CD4-positive, alpha-beta T cell (primary cell): ENCODE measurements around the gene UBXN2A. TPM values are rescaled to one million over a fixed set of nuclear protein-coding genes. Genes with fewer than 3 reads are reported as not detected.

ENCODE experiments used
- ATAC-seq: fragments of 200-7000 bp; cut with Tn5 transposase; one replicate; pipeline ENCODE4 v1.10.0; 2022; ENCODE audit warnings: mild to moderate bottlenecking; ENCODE audit not compliant: poor library complexity
- CTCF ChIA-PET: fragments of 350-600 bp; sonication (Branson Sonifier 250); formaldehyde crosslinking; loops from one replicate; lab custom pipeline; 2021; ENCODE audit warnings: antibody characterized with exemption, inconsistent platforms; lab: Charles Lee
- POLR2A ChIA-PET: fragments of 350-600 bp; sonication (Branson Sonifier 250); formaldehyde crosslinking; loops from one replicate; lab custom pipeline; 2021; ENCODE audit warnings: antibody characterized with exemption, inconsistent platforms; lab: Charles Lee
- DNase-seq, 14 experiments: peaks; one replicate each; pipeline ENCODE4 v3.0.0-alpha.2; 2013 to 2020; ENCODE audit warnings: mixed read lengths in 2 of 14
- H3K27ac ChIP-seq, 2 donors: one replicate each; pipeline versions ENCODE4 v1.5.1 to v1.7.0; 2013; ENCODE audit warnings: low read length in 2 of 2, low read depth in 1 of 2, mild to moderate bottlenecking in 1 of 2
- H3K27me3 ChIP-seq, 2 experiments: 1 replicate in 1 of 2; 2 replicates in 1 of 2; pipeline versions ENCODE4 v1.6.1 to v1.7.0; 2013; ENCODE audit warnings: low read length in 2 of 2, control low read depth in 1 of 2, mild to moderate bottlenecking in 1 of 2, moderate library complexity in 1 of 2; ENCODE audit not compliant: insufficient read depth in 2 of 2, control insufficient read depth in 1 of 2
- H3K36me3 ChIP-seq: one replicate; pipeline ENCODE4 v1.6.1; 2013; ENCODE audit warnings: low read length, control low read depth; ENCODE audit not compliant: insufficient read depth
- H3K4me1 ChIP-seq: one replicate; pipeline ENCODE4 v1.6.1; 2013; ENCODE audit warnings: low read length, control low read depth; ENCODE audit not compliant: insufficient read depth
- H3K4me3 ChIP-seq: one replicate; pipeline ENCODE4 v1.5.1; 2013; ENCODE audit warnings: mild to moderate bottlenecking, low read length, moderate library complexity
- H3K9me3 ChIP-seq, 2 experiments: 1 replicate in 1 of 2; 2 replicates in 1 of 2; pipeline versions ENCODE4 v1.6.1 to v1.7.0; 2013; ENCODE audit warnings: low read length in 2 of 2, mild to moderate bottlenecking in 2 of 2, control low read depth in 1 of 2, moderate library complexity in 1 of 2; ENCODE audit not compliant: control insufficient read depth in 1 of 2, insufficient read depth in 1 of 2
- H3K27ac Mint-ChIP-seq: one replicate; pipeline ENCODE4 v1.8.0; 2020; ENCODE audit warnings: mixed read lengths
- H3K27me3 Mint-ChIP-seq: one replicate; pipeline ENCODE4 v1.8.0; 2021; ENCODE audit warnings: mixed read lengths
- H3K36me3 Mint-ChIP-seq: one replicate; pipeline ENCODE4 v1.8.0; 2021; ENCODE audit warnings: low read depth, mixed read lengths
- H3K4me1 Mint-ChIP-seq: one replicate; pipeline ENCODE4 v1.8.0; 2021; ENCODE audit warnings: low read depth, mixed read lengths
- H3K4me3 Mint-ChIP-seq: one replicate; pipeline ENCODE4 v1.8.0; 2020; ENCODE audit warnings: mild to moderate bottlenecking, mixed read lengths
- H3K9me3 Mint-ChIP-seq: one replicate; pipeline ENCODE4 v1.8.0; 2020; ENCODE audit warnings: mixed read lengths
- intact Hi-C, 2 experiments: fragments of 100-400 bp; cut with DNase I in 1 of 2; cut with micrococcal nuclease in 1 of 2; formaldehyde crosslinking; loops; one replicate each; pipeline versions ENCODE4 v1.15.1 to v1.9.0; 2023 to 2025; cut with DNase I, micrococcal nuclease
- total RNA-seq, 174 experiments: library from RNA in 2 of 174; stranded (reverse) in 2 of 174; gene quantifications; one replicate each; pipeline ENCODE4 v1.2.3 and lab custom pipeline; 2021 to 2026
- TF ChIP-seq, protein P1 (sequence below): fragments of 200-600 bp; IDR thresholded peaks from one replicate; pipeline ENCODE4 v1.8.0; 2022; ENCODE audit warnings: antibody characterized with exemption, mild to moderate bottlenecking

Gene UBXN2A
- total RNA-seq, 2 experiments from 2014 or later: 12.9 to 16.7 TPM

DNA sequence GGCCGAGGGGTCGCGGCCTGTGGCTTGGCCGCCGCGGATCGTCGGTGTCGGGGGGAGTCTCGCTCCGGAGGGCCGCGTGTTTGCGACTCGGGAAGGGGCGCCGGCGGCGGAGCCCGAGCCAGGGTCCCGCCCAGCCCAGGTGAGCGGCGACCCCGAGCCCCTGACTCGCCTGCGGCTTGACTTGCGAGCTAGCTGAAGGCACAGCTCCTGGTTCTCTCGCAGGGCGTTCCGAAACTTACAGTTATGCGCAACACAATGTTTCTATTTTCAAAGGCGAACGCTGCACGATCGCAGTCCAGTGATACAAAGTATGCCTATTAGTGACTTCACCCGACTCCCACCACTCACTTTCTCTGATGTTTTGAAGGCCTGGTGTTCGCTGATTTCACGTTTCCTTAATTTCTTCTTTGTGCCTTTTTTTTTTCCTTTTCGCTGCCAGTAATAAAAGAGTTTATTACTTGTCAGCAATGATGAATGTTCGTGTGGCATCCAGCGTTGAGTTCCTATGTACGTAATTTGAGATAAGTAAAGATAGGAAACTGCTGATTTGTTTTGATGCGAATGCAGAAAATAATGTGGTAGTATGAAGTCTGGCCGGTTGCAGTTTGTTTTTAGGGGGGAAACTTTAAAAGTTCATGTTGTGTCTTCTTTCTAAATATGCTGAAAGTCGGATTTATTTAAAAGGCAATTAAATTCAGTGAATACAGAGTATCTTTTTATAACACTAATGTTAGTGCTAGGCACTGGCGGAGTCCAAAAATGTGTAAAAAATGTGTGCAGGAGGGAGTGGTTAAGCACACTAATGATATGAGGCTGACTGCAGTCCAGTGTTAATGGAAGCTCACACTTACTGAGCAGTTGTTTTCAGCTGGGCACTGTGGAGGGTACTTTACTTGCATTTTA lies 706 bp downstream of the UBXN2A start:
- DNase-seq: peak in 8 of 14 experiments; percentile 15 to 66 (median 36)
- intact Hi-C loops: loop anchor here (1.0 to 5.0 kb wide), 6 partner anchors 14 to 1731 kb away; partner anchors contain the start of genes ATAD2B (in 1 of the 2), DTNB (in 1 of the 2), FKBP1B (in 1 of the 2) and ITSN2 (in 1 of the 2)
- Histone ChIP-seq H3K27ac (peak overlapping the region in 1 of 2 donors; percentile 15), H3K27me3 (no peaks in the 10 kb centered on the region), H3K36me3 (no peaks in the 10 kb centered on the region), H3K4me1 (peaks cover 19% of the 10 kb centered on the region), H3K4me3 (peak overlapping the region; percentile 88), H3K9me3 (no peaks in the 10 kb centered on the region)
- no peaks in the 10 kb centered on the region for H3K27me3 Mint-ChIP-seq
- H3K36me3 Mint-ChIP-seq: peaks cover 12% of the 10 kb centered on the region
- ATAC-seq: peak; percentile 55
- peak overlapping the region; percentile 76 for H3K27ac Mint-ChIP-seq
- CTCF ChIA-PET: interaction anchor here (1.9 to 4.2 kb wide), 2 partner anchors 14 to 144 kb away, joined by 5 to 36 read pairs; partner anchors contain the start of genes ATAD2B and TP53I3
- peak overlapping the region; percentile 94 for H3K4me3 Mint-ChIP-seq
- TF ChIP-seq, protein P1, sequence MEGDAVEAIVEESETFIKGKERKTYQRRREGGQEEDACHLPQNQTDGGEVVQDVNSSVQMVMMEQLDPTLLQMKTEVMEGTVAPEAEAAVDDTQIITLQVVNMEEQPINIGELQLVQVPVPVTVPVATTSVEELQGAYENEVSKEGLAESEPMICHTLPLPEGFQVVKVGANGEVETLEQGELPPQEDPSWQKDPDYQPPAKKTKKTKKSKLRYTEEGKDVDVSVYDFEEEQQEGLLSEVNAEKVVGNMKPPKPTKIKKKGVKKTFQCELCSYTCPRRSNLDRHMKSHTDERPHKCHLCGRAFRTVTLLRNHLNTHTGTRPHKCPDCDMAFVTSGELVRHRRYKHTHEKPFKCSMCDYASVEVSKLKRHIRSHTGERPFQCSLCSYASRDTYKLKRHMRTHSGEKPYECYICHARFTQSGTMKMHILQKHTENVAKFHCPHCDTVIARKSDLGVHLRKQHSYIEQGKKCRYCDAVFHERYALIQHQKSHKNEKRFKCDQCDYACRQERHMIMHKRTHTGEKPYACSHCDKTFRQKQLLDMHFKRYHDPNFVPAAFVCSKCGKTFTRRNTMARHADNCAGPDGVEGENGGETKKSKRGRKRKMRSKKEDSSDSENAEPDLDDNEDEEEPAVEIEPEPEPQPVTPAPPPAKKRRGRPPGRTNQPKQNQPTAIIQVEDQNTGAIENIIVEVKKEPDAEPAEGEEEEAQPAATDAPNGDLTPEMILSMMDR: no peak
- POLR2A ChIA-PET: interaction anchor here (1.0 to 4.5 kb wide), 5 partner anchors 14 to 135 kb away, joined by 3 to 117 read pairs (median 5); partner anchors contain the start of genes ATAD2B, SF3B6 and WDCP
- H3K4me1 Mint-ChIP-seq: peaks cover 34% of the 10 kb centered on the region
- H3K9me3 Mint-ChIP-seq: no peaks in the 10 kb centered on the region

DNA sequence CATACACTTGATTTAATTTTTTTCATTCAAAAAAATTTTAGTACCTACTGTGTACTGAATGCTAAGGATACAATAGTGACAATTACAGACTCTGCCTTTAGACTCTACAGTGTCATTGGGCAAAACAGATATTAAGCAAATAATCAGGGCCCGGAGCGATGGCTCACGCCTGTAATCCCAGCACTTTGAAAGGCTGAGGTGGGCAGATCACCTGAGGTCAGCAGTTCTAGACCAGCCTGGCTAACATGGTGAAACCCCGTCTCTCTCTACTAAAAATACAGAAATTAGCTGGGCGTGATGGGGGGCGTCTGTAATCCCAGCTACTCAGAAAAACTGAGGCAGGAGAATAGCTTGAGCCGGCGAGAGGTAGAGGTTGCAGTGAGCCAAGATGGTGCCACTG lies 1.4 kb downstream of the UBXN2A start:
- CTCF ChIA-PET: interaction anchor here (0.7 to 4.2 kb wide), 2 partner anchors 14 to 16 kb away, joined by 3 to 36 read pairs; partner anchors contain the start of gene ATAD2B
- H3K27ac Mint-ChIP-seq: no peak overlapping the region
- H3K4me1 Mint-ChIP-seq: peaks cover 34% of the 10 kb centered on the region
- H3K9me3 Mint-ChIP-seq: no peaks in the 10 kb centered on the region
- H3K9me3 ChIP-seq: no peaks in the 10 kb centered on the region
- TF ChIP-seq, protein P1: no peak
- no peaks in the 10 kb centered on the region for H3K27me3 ChIP-seq
- H3K4me3 ChIP-seq: no peak overlapping the region
- intact Hi-C loops: loop anchor here (2.0 to 5.0 kb wide), 5 partner anchors 49 to 1731 kb away; partner anchors contain the start of genes DTNB (in 1 of the 2), FKBP1B (in 1 of the 2), ITSN2 (in 1 of the 2) and SF3B6 (in 1 of the 2)
- H3K27ac ChIP-seq: no peak overlapping the region
- peaks cover 19% of the 10 kb centered on the region for H3K4me1 ChIP-seq
- H3K4me3 Mint-ChIP-seq: peak overlapping the region; percentile 64
- no peak for DNase-seq
- H3K27me3 Mint-ChIP-seq: no peaks in the 10 kb centered on the region
- POLR2A ChIA-PET: interaction anchor here (4.5 kb wide), 1 partner anchor 14 kb away, joined by 117 read pairs; the partner anchor contains the start of gene ATAD2B
- peaks cover 12% of the 10 kb centered on the region for H3K36me3 Mint-ChIP-seq
- H3K36me3 ChIP-seq: no peaks in the 10 kb centered on the region
- ATAC-seq: no peak

DNA sequence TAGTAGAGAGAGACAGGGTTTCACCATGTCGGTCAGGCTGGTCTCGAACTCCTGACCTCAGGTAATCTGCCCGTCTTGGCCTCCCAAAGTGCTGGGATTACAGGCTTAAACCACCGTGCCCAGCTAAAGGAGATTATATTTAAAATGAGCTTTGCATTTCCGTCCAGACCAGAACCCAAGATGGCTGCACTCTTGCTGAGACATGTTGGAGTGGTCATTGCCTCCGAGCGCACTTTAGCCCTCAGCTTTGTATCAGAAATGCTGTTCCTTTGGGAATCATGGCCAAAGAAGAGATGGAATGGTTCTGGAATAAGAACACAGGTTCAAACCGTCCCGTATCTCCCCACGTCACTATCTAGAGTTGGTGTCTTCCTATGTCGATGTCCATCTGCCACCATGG lies 3.4 kb downstream of the UBXN2A start:
- ChIA-PET POLR2A (interaction anchor here (1.8 kb wide), 1 partner anchor 17 kb away, joined by 8 read pairs; the partner anchor contains the start of gene ATAD2B), CTCF (no interaction called here)
- Histone ChIP-seq H3K27me3 (no peaks in the 10 kb centered on the region), H3K27ac (no peak overlapping the region), H3K4me1 (peaks cover 19% of the 10 kb centered on the region), H3K9me3 (no peaks in the 10 kb centered on the region), H3K36me3 (no peaks in the 10 kb centered on the region), H3K4me3 (no peak overlapping the region)
- DNase-seq (no peak), ATAC-seq (no peak)
- H3K27ac Mint-ChIP-seq: no peak overlapping the region
- TF ChIP-seq, protein P1: no peak
- H3K36me3 Mint-ChIP-seq: peaks cover 12% of the 10 kb centered on the region
- intact Hi-C loops: loop anchor here (5.0 kb wide), 4 partner anchors 51 to 1729 kb away; partner anchors contain the start of genes DTNB (in 1 of the 2), FKBP1B (in 1 of the 2), ITSN2 (in 1 of the 2) and WDCP (in 1 of the 2)
- no peaks in the 10 kb centered on the region for H3K27me3 Mint-ChIP-seq
- peak overlapping the region; percentile 60 for H3K4me3 Mint-ChIP-seq
- no peaks in the 10 kb centered on the region for H3K9me3 Mint-ChIP-seq
- peaks cover 34% of the 10 kb centered on the region for H3K4me1 Mint-ChIP-seq
